HepG2 (cell line): ENCODE data around the gene CABLES2. TPM values are rescaled to one million over a fixed set of nuclear protein-coding genes. Genes with fewer than 3 reads are reported as not detected.
A peak's percentile ranks its signal among the peaks of the same experiment; 100 is the strongest.

Source experiments
- ARHGAP35 ChIP-seq: sonication (generic); formaldehyde crosslinking; IDR thresholded peaks from 2 replicates; pipeline ENCODE4 v1.9.0; 2022; ENCODE audit warnings: mild to moderate bottlenecking, inconsistent platforms, moderate library complexity, missing genetic modification reagents, borderline replicate concordance
- CEBPB ChIP-seq: IDR thresholded peaks from 2 replicates; pipeline ENCODE4 v1.6.1; 2011; ENCODE audit warnings: low read depth, low read length, improper control_type of control experiment, borderline replicate concordance
- ELF3 ChIP-seq: IDR thresholded peaks from 2 replicates; pipeline ENCODE4 v1.6.1; 2016; ENCODE audit warnings: missing genetic modification reagents, missing compliant biosample characterization
- EZH2 ChIP-seq: conservative IDR thresholded peaks from 2 replicates; pipeline ENCODE4 v1.6.1; 2012; ENCODE audit warnings: mild to moderate bottlenecking, low read depth, low read length, moderate library complexity
- GLI4 ChIP-seq: sonication (generic); formaldehyde crosslinking; IDR thresholded peaks from 2 replicates; pipeline ENCODE4 v1.5.1; 2020; ENCODE audit warnings: missing genetic modification reagents, mild to moderate bottlenecking, moderate library complexity, borderline replicate concordance
- HOXA3 ChIP-seq: sonication (generic); formaldehyde crosslinking; IDR thresholded peaks from 2 replicates; pipeline ENCODE4 v1.5.0; 2020; ENCODE audit warnings: missing genetic modification reagents
- MEIS2 ChIP-seq: sonication (generic); formaldehyde crosslinking; IDR thresholded peaks from 2 replicates; pipeline ENCODE4 v1.9.0; 2021; ENCODE audit warnings: mild to moderate bottlenecking, missing genetic modification reagents
- MIER3 ChIP-seq: IDR thresholded peaks from 2 replicates; pipeline ENCODE4 v1.6.1; 2016; ENCODE audit warnings: missing compliant biosample characterization, borderline replicate concordance
- NCOA2 ChIP-seq: sonication (generic); formaldehyde crosslinking; IDR thresholded peaks from 2 replicates; pipeline ENCODE4 v1.8.0; 2022; ENCODE audit warnings: inconsistent platforms
- THRA ChIP-seq: sonication (generic); formaldehyde crosslinking; IDR thresholded peaks from 2 replicates; pipeline ENCODE4 v1.4.0; 2020; ENCODE audit warnings: missing genetic modification reagents, borderline replicate concordance
- TOE1 ChIP-seq: sonication (generic); formaldehyde crosslinking; IDR thresholded peaks from 2 replicates; pipeline ENCODE4 v1.4.0; 2020; ENCODE audit warnings: mild to moderate bottlenecking, missing genetic modification reagents
- ZBTB21 ChIP-seq: sonication (generic); formaldehyde crosslinking; IDR thresholded peaks from 2 replicates; pipeline ENCODE4 v1.4.0; 2020; ENCODE audit warnings: missing genetic modification reagents
- ZBTB38 ChIP-seq: sonication (generic); formaldehyde crosslinking; IDR thresholded peaks from 2 replicates; pipeline ENCODE4 v1.5.1; 2020; ENCODE audit warnings: mild to moderate bottlenecking, missing genetic modification reagents
- ZKSCAN8 ChIP-seq: IDR thresholded peaks from 2 replicates; pipeline ENCODE4 v1.6.1; 2016; ENCODE audit warnings: borderline replicate concordance, missing genetic modification reagents, missing compliant biosample characterization
- ZNF121 ChIP-seq: sonication (generic); formaldehyde crosslinking; IDR thresholded peaks from 2 replicates; pipeline ENCODE4 v1.5.0; 2020; ENCODE audit warnings: mild to moderate bottlenecking, missing genetic modification reagents
- ZNF543 ChIP-seq: sonication (generic); formaldehyde crosslinking; IDR thresholded peaks from 2 replicates; pipeline ENCODE4 v1.4.0; 2020; ENCODE audit warnings: mild to moderate bottlenecking, missing genetic modification reagents
- ZNF614 ChIP-seq: IDR thresholded peaks from 2 replicates; pipeline ENCODE4 v1.6.1; 2018; ENCODE audit warnings: missing biosample characterization, missing genetic modification reagents, inconsistent platforms, borderline replicate concordance
- ZNF724P ChIP-seq: sonication (generic); formaldehyde crosslinking; IDR thresholded peaks from 2 replicates; pipeline ENCODE4 v1.8.0; 2022; ENCODE audit warnings: missing genetic modification reagents, borderline replicate concordance
- polyA plus RNA-seq, 8 experiments: library from polyadenylated mRNA; depleted of rRNA in 3 of 8; stranded (reverse) in 7 of 8; unstranded in 1 of 8; fragments of >200 nt; fragmentation: Illumina TruSeq in 4 of 8; extraction: Trizol in 4 of 8; gene quantifications; 2 replicates each; pipeline versions ENCODE4 v1.2.1 to v1.2.3, GENCODE V29; 2011 to 2016; ENCODE audit warnings: low read depth in 4 of 8, missing spikeins in 1 of 8, mixed read lengths in 1 of 8; ENCODE audit not compliant: insufficient read depth in 1 of 8
- total RNA-seq, 5 experiments: library from RNA; depleted of rRNA; stranded (reverse); fragments of >200 nt; fragmentation: Illumina TruSeq; extraction: Trizol; gene quantifications; 2 replicates each; pipeline ENCODE4 v1.2.3, GENCODE V29; 2016; ENCODE audit warnings: low read depth in 1 of 5
- TF ChIP-seq, protein P1 (sequence below): sonication (generic); formaldehyde crosslinking; IDR thresholded peaks from 2 replicates; pipeline ENCODE4 v1.5.1; 2020; ENCODE audit warnings: mild to moderate bottlenecking, missing genetic modification reagents
- TF ChIP-seq, protein P2 (sequence below): sonication (generic); formaldehyde crosslinking; IDR thresholded peaks from 2 replicates; pipeline ENCODE4 v1.5.1; 2020; ENCODE audit warnings: mild to moderate bottlenecking, missing genetic modification reagents, borderline replicate concordance

Gene CABLES2
- total and polyA plus RNA-seq, 2 of the 13 experiments (the other 11 are each of a cell fraction or from before 2014, with no cell fraction given) = 5.2 to 9.7 TPM

DNA sequence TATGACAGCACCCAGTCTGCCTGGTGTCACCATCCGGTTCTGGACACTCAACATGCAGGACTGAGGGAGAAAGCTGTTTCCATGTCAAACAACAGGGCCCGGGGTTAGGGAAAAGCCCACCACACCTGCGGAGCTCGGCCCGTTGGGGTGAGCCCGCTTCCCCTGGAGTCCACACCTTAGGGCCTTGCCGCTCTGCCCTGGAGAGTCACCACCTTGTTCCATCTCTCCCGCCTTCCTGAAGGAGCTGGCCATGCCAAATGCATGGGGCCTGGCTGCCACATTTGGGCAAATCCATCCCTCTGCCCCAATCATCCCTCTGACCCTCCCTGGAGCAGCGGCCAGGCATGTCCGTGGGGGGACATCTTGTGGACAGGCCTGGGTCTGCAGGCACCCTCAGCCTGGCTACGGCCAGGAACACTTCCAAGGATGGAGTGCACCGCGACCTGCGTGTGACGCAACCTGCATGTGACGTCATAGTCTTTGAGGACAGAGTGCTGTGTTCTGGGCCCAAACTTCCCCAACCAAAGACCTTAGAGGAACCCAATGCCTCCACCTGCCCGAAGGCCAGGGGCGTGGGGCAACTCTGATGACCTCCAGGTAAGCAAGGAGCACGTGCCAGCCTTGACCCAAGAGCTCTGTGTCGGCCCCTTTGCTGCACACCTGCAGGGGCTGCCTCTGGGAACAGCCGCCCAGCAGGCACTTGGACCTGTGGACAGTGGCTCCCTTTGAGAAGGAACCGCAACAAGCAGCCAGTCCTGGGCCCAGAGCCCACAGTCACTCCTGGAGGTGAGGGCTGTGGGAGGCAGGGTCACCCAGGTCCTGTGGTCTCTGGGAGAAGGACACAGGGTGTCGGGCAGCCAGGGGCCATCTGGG is 1.7 kb downstream of the CABLES2 start (continued):
- TF ChIP-seq, protein P1, sequence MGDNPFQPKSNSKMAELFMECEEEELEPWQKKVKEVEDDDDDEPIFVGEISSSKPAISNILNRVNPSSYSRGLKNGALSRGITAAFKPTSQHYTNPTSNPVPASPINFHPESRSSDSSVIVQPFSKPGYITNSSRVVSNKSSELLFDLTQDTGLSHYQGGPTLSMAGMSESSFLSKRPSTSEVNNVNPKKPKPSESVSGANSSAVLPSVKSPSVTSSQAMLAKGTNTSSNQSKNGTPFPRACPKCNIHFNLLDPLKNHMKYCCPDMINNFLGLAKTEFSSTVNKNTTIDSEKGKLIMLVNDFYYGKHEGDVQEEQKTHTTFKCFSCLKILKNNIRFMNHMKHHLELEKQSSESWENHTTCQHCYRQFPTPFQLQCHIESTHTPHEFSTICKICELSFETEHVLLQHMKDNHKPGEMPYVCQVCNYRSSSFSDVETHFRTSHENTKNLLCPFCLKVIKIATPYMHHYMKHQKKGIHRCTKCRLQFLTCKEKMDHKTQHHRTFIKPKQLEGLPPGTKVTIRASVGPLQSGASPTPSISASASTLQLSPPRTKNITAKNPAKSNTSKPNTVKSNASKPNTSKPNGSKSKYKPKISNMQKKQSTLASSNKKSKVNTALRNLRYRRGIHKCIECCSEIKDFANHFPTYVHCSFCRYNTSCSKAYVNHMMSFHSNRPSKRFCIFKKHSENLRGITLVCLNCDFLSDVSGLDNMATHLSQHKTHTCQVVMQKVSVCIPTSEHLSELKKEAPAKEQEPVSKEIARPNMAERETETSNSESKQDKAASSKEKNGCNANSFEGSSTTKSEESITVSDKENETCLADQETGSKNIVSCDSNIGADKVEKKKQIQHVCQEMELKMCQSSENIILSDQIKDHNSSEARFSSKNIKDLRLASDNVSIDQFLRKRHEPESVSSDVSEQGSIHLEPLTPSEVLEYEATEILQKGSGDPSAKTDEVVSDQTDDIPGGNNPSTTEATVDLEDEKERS (CRISPR knock-in tag) = peak; percentile 68; the same call in 1 of the 2 replicates
- TF ChIP-seq ZBTB21 (CRISPR knock-in tag) (peak; percentile 96), ZBTB38 (CRISPR knock-in tag) (peak; percentile 88), ARHGAP35 (CRISPR knock-in tag) (peak; percentile 54; the same call in 1 of the 2 replicates), MIER3 (CRISPR knock-in tag) (peak; percentile 56; the same call in 1 of the 2 replicates), NCOA2 (CRISPR knock-in tag) (0 out of 2 replicates have a peak, but pooled peaks have one; percentile 21), GLI4 (CRISPR knock-in tag) (peak; percentile 84; the same call in 1 of the 2 replicates), THRA (CRISPR knock-in tag) (peak; percentile 50; the same call in 1 of the 2 replicates), ELF3 (CRISPR knock-in tag) (no peak), ZKSCAN8 (CRISPR knock-in tag) (0 out of 2 replicates have a peak, but pooled peaks have one; percentile 37), ZNF543 (CRISPR knock-in tag) (peak; percentile 23; the same call in 1 of the 2 replicates), ZNF614 (peak; percentile 34; the same call in 1 of the 2 replicates), TOE1 (CRISPR knock-in tag) (peak; percentile 35; the same call in 1 of the 2 replicates), HOXA3 (CRISPR knock-in tag) (peak; percentile 99), CEBPB (peak; percentile 98), MEIS2 (peak; percentile 58; the same call in 1 of the 2 replicates), ZNF121 (peak; percentile 14; the same call in 1 of the 2 replicates), ZNF724P (peak; percentile 74; the same call in 1 of the 2 replicates), EZH2 (no peak)
- TF ChIP-seq, protein P2, sequence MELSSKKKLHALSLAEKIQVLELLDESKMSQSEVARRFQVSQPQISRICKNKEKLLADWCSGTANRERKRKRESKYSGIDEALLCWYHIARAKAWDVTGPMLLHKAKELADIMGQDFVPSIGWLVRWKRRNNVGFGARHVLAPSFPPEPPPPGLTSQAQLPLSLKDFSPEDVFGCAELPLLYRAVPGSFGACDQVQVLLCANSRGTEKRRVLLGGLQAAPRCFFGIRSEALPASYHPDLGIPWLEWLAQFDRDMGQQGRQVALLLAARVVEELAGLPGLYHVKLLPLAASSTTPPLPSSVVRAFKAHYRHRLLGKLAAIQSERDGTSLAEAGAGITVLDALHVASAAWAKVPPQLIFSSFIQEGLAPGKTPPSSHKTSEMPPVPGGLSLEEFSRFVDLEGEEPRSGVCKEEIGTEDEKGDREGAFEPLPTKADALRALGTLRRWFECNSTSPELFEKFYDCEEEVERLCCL (CRISPR knock-in tag) = 0 out of 2 replicates have a peak, but pooled peaks have one; percentile 40
